Measurements from ENCODE around the gene ERBB4.

DNA sequence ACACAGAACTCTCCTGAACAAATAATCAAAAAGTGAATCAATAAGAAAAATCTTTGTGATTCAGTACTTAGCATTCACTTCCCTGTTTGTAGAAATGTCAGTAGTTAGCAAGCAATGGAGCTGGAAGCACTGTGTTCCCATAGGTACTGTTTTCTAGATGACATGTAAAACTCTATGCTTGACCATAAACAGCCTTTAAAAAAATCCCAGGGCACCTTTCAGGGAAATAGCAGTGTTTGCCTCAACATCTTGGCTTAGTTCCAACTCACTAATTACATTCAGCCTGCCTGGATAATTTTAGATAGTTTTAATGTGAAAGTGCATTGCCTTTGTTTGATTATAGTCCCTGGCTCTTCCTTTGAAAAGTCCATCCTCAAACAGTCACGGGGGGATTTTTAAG, 721.8 kb downstream of the ERBB4 start:
- no peak for TF ChIP-seq CTCF (IDR thresholded peaks at IDR 0.05)
- TF ChIP-seq POLR2A (IDR thresholded peaks at IDR 0.05) = no peak
